HEK293 (cell line): ENCODE measurements around the gene AGXT2.

Experiments
- SALL2 ChIP-seq: fragments of 450-650 bp; formaldehyde crosslinking; IDR thresholded peaks from 2 replicates; pipeline ENCODE4 v1.5.0; 2017; ENCODE audit warnings: missing biosample characterization, mild to moderate bottlenecking, missing genetic modification characterization, borderline replicate concordance
- SETDB1 ChIP-seq: IDR thresholded peaks from one replicate; pipeline ENCODE4 v1.6.1; 2017; ENCODE audit warnings: mild to moderate bottlenecking, low read length, moderate library complexity, mixed read lengths; ENCODE audit not compliant: insufficient read length
- TSHZ1 ChIP-seq: fragments of 450-650 bp; formaldehyde crosslinking; IDR thresholded peaks from 2 replicates; pipeline ENCODE4 v1.5.1; 2016; ENCODE audit warnings: missing biosample characterization, missing genetic modification characterization, borderline replicate concordance
- ZNF274 ChIP-seq, 2 experiments: fragments of 200-500 bp in 1 of 2; fragments of 450-650 bp in 1 of 2; sonication (Bioruptor generic) in 1 of 2; formaldehyde crosslinking in 1 of 2; IDR thresholded peaks; 2 replicates each; pipeline versions ENCODE4 v1.5.1 to v1.6.1; 2014 to 2016; ENCODE audit warnings: borderline replicate concordance in 1 of 2, inconsistent platforms in 1 of 2, low read length in 1 of 2, missing biosample characterization in 1 of 2, missing genetic modification characterization in 1 of 2
- ZNF449 ChIP-seq: fragments of 450-650 bp; formaldehyde crosslinking; IDR thresholded peaks from 2 replicates; pipeline ENCODE4 v1.5.1; 2017; ENCODE audit warnings: missing biosample characterization, mild to moderate bottlenecking, missing genetic modification characterization, moderate library complexity
- ZNF664 ChIP-seq: fragments of 450-650 bp; formaldehyde crosslinking; IDR thresholded peaks from 2 replicates; pipeline ENCODE4 v1.5.1; 2016; ENCODE audit warnings: missing biosample characterization, missing genetic modification characterization
- ZNF701 ChIP-seq: fragments of 450-650 bp; formaldehyde crosslinking; IDR thresholded peaks from 2 replicates; pipeline ENCODE4 v1.5.1; 2016; ENCODE audit warnings: missing biosample characterization, missing genetic modification characterization
- TF ChIP-seq, protein P1 (sequence below): fragments of 450-650 bp; formaldehyde crosslinking; IDR thresholded peaks from 2 replicates; pipeline ENCODE4 v1.5.1; 2016; ENCODE audit warnings: missing biosample characterization, missing genetic modification characterization

GRCh38 chr5:35096932-35097331 lies 49.2 kb upstream of the AGXT2 start:
- TF ChIP-seq ZNF701 (no peak), SETDB1 (no peak), ZNF274 (IDR thresholded peaks at IDR 0.05; ENCODE audit: low read length) (no peak), ZNF274 (tag by site-specific recombination; IDR thresholded peaks at IDR 0.05; ENCODE audit: borderline replicate concordance) (no peak), SALL2 (no peak), ZNF664 (tag by site-specific recombination) (no peak), ZNF449 (tag by site-specific recombination) (no peak), TSHZ1 (tag by site-specific recombination) (no peak)
- TF ChIP-seq, protein P1, sequence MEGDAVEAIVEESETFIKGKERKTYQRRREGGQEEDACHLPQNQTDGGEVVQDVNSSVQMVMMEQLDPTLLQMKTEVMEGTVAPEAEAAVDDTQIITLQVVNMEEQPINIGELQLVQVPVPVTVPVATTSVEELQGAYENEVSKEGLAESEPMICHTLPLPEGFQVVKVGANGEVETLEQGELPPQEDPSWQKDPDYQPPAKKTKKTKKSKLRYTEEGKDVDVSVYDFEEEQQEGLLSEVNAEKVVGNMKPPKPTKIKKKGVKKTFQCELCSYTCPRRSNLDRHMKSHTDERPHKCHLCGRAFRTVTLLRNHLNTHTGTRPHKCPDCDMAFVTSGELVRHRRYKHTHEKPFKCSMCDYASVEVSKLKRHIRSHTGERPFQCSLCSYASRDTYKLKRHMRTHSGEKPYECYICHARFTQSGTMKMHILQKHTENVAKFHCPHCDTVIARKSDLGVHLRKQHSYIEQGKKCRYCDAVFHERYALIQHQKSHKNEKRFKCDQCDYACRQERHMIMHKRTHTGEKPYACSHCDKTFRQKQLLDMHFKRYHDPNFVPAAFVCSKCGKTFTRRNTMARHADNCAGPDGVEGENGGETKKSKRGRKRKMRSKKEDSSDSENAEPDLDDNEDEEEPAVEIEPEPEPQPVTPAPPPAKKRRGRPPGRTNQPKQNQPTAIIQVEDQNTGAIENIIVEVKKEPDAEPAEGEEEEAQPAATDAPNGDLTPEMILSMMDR (tag by site-specific recombination): no peak
